HTR-8/SVneo (cell line): Measurements from ENCODE around the gene CATSPERZ.
A peak's percentile ranks its signal among the peaks of the same experiment; 100 is the strongest.
"Not testable (repeated sequence)": the region's sequence is repeated elsewhere in the genome, so short reads cannot be mapped to it uniquely, and the experiment has no call there.

ENCODE experiments used
- DNase-seq: peaks from one replicate; pipeline ENCODE4 v3.0.0; 2011; ENCODE audit warnings: low spot score, mixed read lengths; ENCODE audit not compliant: insufficient read length
- FAIRE-seq: peaks from 2 replicates; lab custom pipeline; 2011; peaks lifted over from hg19 to GRCh38; lab: Jason Lieb, UNC

CATSPERZ gene

GRCh38 chr11:64297699-64298358 is 2.3 kb upstream of the CATSPERZ start:
- FAIRE-seq: no peak

GRCh38 chr11:64298966-64299846 is 952 bp upstream of the CATSPERZ start:
- FAIRE-seq: no peak
- DNase-seq: no peak

More at GRCh38 chr11:64297699-64298358, 2.3 kb upstream of the CATSPERZ start:
- no peak for DNase-seq

GRCh38 chr11:64303109-64304031 is 3.2 kb downstream of the CATSPERZ start:
- DNase-seq: no peak
- FAIRE-seq: no peak

- FAIRE-seq (no peak), DNase-seq (no peak)
Observed at GRCh38 chr11:64304032-64304315, 3.8 kb downstream of the CATSPERZ start.

- DNase-seq (peak; percentile 91), FAIRE-seq (no peak)
Observed at GRCh38 chr11:64304316-64305072, 4.3 kb downstream of the CATSPERZ start.

- peak; percentile 77 for FAIRE-seq
- DNase-seq: peak; percentile 94
Observed at GRCh38 chr11:64305075-64305690, 5.0 kb downstream of the CATSPERZ start, which contains the start of gene ESRRA. ESRRA (plus strand) TSS chr11:64305524; CDS start chr11:64307180, 1,656 bp downstream.

- DNase-seq: no peak
- no peak for FAIRE-seq
Observed at GRCh38 chr11:64305691-64306562, 5.8 kb downstream of the CATSPERZ start.

- FAIRE-seq: no peak
- DNase-seq: no peak
Observed at GRCh38 chr11:64306563-64306875, 6.4 kb downstream of the CATSPERZ start.

GRCh38 chr11:64306876-64307622 is 6.9 kb downstream of the CATSPERZ start:
- DNase-seq: no peak
- no peak for FAIRE-seq

GRCh38 chr11:64307795-64308194 is 7.6 kb downstream of the CATSPERZ start:
- not testable (repeated sequence) for DNase-seq, FAIRE-seq

GRCh38 chr11:64312947-64313346 is 12.8 kb downstream of the CATSPERZ start:
- DNase-seq (no peak), FAIRE-seq (no peak)

GRCh38 chr11:64313491-64314145 is 13.5 kb downstream of the CATSPERZ start:
- FAIRE-seq: no peak
- DNase-seq: no peak

- no peak for FAIRE-seq
Observed at GRCh38 chr11:64314146-64314804, 14.1 kb downstream of the CATSPERZ start.

GRCh38 chr11:64314805-64315561 is 14.8 kb downstream of the CATSPERZ start:
- DNase-seq (no peak), FAIRE-seq (no peak)

More at GRCh38 chr11:64314146-64314804, 14.1 kb downstream of the CATSPERZ start:
- no peak for DNase-seq

- DNase-seq, FAIRE-seq: not testable (repeated sequence)
Observed at GRCh38 chr11:64315667-64316526, 15.7 kb downstream of the CATSPERZ start.
